Hematopoietic multipotent progenitor cell treated with erythropoietin and hydrocortisone succinate and interleukin-3 and kit ligand, for 6 days (in vitro differentiated cells): ENCODE data around the gene WDR90.

ENCODE experiments used
- DNase-seq: peaks from one replicate; pipeline ENCODE4 v3.0.0-alpha.2; 2015

WDR90 gene

GRCh38 chr16:648781-649589, at the start of gene WDR90:
Gene WDR90 (plus strand): TSS chr16:649365. CDS start chr16:649417, 52 bp downstream.
- DNase-seq: peak; percentile 96

- DNase-seq: peak; percentile 71
Observed at GRCh38 chr16:600781-601180, 48.4 kb upstream of the WDR90 start.

DNA sequence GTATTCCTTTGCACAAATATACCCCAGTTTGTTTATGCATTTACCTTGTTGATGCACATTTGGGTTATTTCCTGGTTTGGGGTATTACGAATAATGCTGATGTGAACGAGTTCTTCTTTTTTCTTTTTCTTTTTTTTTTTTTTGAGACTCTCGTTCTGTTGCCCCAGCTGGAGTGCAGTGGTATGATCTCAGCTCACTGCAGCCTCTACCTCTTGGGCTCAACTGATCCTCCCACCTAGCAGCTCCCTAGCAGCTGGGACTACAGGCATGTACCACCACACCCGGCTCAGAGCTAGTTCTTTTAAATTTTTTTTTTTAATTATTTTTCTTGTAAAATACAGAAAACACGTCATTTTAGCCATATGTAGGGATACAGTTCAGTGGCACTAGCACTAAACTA, 45.2 kb upstream of the WDR90 start:
- no peak for DNase-seq

DNA sequence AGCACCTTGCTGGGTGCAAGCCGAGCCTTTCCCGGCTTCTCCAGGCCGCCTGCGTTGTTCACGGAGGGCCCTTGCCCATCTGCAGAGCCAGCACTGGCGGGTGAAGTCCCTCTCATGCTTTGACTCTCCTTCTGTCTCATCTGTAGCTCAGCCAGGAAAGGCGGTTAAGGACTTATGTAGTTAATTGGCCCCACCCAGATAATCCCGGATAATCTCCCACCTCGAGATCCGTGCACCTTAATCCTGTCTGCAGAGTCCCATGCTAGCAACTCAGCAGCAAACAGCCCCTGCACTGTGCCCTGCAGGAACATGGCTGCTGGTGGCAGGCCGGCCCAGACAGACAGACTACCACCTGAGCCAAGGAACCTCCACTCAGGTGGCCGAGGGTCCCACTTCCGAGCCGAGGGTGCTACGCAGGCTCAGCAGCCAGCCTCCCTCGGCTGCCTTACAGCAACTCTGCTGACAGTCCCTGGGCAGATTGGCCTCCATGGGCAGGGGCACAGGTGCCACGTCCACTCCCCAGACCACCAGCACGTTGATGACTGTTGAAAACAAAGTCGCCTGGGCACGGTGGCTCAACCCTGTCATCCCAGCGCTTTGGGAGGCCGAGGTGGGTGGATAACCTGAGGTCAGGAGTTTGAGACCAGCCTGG, 42.4 kb upstream of the WDR90 start:
- DNase-seq: no peak

DNA sequence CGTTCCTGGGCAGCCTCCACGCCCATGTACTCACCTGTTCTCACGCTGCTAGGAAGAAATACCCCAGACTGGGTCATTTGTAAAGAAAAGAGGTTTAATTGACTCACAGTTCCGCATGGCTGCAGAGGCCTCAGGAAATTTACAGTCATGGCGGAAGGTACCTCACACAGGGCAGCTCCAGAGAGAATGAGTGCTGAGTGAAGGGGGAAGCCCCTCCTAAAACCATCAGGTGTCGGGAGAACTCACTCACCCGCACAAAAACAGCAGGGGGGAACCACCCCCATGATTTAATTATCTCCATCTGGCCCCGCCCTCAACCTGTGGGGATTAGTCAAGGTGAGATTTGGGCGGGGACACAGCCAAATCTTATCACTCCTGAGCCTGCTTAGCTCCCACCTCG, 41.1 kb upstream of the WDR90 start:
- no peak for DNase-seq

- DNase-seq: no peak
Observed at GRCh38 chr16:609316-609715, 39.8 kb upstream of the WDR90 start.

- DNase-seq: no peak
Observed at GRCh38 chr16:609984-610383, 39.2 kb upstream of the WDR90 start.

- peak; percentile 68 for DNase-seq
Observed at GRCh38 chr16:610513-611381, 38.4 kb upstream of the WDR90 start.

DNA sequence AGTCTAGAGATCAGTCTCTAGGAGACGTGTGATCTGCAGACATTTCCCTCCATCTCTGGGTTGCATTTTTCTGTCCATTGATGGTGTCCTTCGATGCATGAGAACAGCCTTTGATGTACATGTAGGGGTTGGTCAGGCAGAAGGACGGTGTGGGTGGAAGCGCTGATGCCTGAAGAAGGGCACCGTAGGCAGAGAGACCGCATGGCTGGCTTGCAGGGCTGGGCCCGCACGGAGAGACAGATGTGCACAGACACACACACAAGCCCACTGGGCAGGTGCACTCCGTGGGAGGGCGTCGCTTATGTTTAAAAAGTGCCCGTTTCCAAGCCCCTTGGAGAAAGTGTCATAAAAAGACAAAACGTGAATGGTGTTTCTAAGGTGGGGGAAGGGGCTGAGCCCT, 34.0 kb upstream of the WDR90 start:
- DNase-seq: no peak

- DNase-seq: no peak
Observed at GRCh38 chr16:616733-617586, 32.2 kb upstream of the WDR90 start.

DNA sequence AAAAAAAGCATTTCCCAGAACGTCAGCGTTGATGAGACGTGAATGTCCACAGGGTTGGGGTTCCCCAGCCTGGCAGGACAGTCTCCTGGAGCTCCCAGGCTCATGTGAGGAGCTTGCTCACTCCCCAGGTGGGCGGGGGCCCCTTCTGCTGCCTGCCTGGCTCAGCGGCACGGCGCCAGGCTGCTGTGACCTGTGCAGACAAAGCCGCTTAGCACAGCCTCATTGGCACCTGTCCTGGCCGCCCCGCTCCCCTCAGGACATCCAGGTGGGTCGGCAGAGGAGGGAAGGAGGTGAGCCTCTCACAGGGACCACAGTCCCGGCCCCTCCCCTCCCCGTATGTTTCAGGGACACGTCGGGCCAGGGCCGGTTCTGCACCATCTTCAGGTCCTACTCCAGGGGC, 31.3 kb upstream of the WDR90 start:
- no peak for DNase-seq

- DNase-seq: no peak
Observed at GRCh38 chr16:619476-620100, 29.6 kb upstream of the WDR90 start.

DNA sequence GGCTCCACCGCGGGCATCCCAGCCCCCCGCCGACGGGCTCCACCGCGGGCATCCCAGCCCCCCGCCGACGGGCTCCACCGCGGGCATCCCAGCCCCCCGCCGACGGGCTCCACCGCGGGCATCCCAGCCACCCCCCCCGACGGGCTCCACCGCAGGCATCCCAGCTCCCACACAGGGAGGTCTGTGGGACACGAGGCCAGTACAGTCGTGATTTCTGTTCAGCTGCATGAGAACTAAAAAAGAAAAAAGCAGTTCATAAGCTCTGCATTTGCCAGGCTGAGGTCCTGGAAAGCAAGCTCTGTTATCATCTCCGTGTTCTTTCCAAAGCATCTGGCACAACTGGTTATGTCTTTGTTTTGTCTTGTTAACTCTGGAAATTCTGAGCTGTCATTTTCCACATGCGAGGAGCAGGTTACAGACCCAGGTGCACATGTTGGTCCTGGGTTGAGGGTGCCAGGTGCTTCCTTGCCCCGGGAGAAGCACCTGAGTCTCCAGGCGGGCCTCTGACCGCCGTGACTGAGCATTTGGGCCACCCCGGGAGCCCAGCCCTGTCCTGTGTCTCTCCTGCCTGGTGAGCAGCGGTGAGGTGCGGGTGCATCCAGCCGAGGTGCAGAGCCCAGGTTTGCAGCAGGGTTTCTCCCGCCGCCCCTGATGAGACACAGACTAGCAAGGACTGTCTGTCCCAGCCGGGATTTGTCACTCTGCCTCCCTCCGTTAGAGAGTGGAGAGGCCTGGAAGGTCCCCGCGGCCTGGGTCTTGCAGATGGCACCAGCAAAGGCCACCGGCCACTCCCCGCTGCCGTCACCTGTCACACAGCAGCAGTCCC, 28.3 kb upstream of the WDR90 start:
- DNase-seq: no peak

DNA sequence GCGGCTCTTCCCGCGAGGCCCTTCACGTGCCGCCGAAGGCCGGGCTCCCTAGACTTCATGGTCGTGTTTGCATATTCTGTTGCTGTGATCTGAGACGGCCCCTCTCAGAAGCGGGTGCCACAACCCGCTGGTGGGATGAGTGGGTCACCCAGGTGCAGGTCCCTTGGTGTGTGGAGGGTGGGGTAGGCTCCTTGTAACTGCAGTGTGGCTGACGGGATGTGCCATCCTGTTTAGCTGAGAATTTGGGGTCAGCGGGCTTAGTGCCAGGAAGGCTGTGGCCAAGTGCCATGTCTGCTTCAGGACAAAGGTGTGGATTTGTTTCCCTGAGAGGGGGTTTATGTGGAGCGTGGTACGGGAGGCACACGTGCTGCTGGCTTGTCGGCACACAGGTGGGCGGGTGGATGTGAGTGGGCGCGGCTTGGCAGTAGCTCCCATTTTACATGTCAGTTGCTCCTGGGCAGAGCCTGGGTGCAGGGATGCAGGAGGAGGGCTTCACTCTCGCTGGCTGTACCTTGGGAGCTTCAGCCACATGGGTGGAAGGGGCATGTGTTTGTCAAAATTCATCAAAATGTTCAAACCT, 27.5 kb upstream of the WDR90 start:
- DNase-seq: no peak

DNA sequence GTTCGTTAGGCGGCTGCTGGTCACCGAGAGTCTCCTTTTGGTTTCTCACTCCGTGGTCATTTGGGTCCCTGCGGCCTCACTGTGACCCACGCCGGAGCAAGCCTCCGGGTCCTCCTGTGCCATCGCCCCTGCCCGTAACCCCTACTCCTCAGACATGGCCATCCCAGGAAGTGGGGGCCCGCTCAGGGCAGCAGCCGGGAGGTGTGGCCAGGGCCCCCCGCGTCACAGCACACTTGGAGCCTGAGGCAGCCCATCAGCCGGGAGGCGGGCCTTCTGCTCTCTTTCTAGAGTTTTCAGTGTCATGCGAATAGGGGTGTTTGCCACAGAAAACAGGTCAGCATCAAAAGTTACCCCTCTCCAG, 26.3 kb upstream of the WDR90 start:
- DNase-seq: no peak

DNA sequence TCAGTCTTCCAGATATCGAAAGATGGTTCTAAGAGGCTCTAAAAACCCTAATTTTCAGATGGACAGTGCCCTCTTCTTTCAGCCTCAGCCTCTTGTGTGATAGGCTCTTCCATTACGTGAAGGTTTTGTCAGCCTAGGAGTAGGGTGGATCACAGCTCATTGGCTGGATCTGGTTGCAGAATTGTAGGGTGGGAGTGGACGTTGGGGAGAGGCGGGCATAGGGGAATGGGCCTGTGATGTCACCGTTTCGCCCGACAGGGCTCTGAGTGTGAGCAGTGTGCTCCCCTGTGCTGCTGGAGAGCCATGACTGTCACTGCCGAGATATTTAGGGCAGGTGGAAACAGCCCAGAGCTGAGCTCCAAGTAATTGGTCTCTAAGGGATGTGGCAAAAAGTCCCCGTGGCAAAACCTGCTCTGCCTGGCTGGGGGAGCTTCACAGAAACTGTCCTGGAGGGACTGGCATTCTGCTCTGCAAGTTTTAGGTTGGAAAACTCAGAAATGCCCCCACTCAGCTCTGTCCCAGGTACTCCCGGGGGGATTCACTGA, 24.6 kb upstream of the WDR90 start:
- DNase-seq: no peak

DNA sequence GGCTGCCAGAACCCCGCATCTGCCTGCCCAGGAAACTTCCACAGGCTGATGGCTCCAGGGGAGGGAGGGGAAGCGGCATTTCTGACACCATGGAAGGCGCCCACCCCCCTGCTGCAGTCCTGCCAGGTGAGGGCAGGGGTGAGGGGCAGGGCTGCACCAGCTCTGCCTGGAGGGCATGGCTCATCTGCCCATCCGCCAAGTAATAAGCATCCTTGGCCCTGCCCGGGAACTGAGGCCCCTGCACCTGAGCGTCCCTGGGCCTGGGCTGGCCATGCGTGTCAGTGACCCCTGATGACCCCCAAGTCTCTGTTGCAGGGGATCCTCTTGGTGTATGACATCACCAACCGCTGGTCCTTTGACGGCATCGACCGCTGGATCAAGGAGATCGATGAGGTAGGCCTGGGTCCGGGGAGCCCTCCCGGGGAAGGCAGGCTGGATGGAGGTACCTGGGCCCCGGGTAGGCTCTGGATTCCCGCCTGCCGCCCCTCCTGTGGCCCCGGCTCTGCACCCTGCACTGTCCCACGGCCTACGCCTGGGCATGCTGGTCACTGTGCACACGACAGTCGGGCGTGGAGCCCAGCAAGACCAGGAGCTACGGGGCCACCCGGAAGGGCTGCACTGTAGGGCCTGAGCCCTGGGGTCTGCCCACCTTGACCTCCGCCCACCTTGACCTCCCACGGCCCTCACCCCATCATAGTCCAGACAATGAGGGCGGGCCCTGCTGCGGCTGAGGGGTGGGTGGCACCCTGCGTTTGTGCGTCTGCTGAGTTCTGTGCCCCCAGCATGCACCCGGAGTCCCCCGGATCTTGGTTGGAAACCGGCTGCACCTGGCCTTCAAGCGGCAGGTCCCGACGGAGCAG, 23.8 kb upstream of the WDR90 start:
- DNase-seq: no peak

- no peak for DNase-seq
Observed at GRCh38 chr16:625977-626765, 23.0 kb upstream of the WDR90 start.
